GM23338 (cell line): ENCODE measurements around the gene BEGAIN. TPM values are rescaled to one million over a fixed set of nuclear protein-coding genes. Genes with fewer than 3 reads are reported as not detected.

Experiments used
- ATAC-seq: fragments of 200-7000 bp; cut with Tn5 transposase; 3 replicates; pipeline ENCODE4 v1.9.1; 2020
- DNase-seq: peaks from one replicate; pipeline ENCODE4 v3.0.0-alpha.2; 2015; ENCODE audit warnings: low spot score
- H2AFZ ChIP-seq: fragments of 200-600 bp; sonication (generic); 2 replicates; pipeline ENCODE4 v1.8.0; 2016; ENCODE audit warnings: antibody characterized with exemption, mild to moderate bottlenecking, moderate library complexity
- H3F3A ChIP-seq: fragments of 200-600 bp; sonication (generic); replicated peaks from 2 replicates; pipeline ENCODE4 v1.8.0; 2017; ENCODE audit warnings: antibody characterized with exemption, mixed run types, low read depth
- H3K27ac ChIP-seq: fragments of 200-600 bp; sonication (generic); 2 replicates; pipeline ENCODE4 v1.6.1; 2016; ENCODE audit warnings: low read depth
- H3K27me3 ChIP-seq: fragments of 200-600 bp; sonication (generic); 2 replicates; pipeline ENCODE4 v1.8.0; 2016; ENCODE audit warnings: mild to moderate bottlenecking, mixed run types, moderate library complexity; ENCODE audit not compliant: insufficient read depth
- H3K36me3 ChIP-seq: fragments of 200-600 bp; sonication (generic); 2 replicates; pipeline ENCODE4 v1.8.0; 2016; ENCODE audit warnings: mild to moderate bottlenecking; ENCODE audit not compliant: insufficient read depth
- H3K4me1 ChIP-seq: fragments of 200-600 bp; sonication (generic); 2 replicates; pipeline ENCODE4 v1.8.0; 2016; ENCODE audit warnings: mild to moderate bottlenecking, moderate library complexity; ENCODE audit not compliant: insufficient read depth
- H3K4me2 ChIP-seq: fragments of 200-600 bp; sonication (generic); 2 replicates; pipeline ENCODE4 v1.7.1; 2017; ENCODE audit warnings: mixed run types
- H3K4me3 ChIP-seq: fragments of 200-600 bp; sonication (generic); 2 replicates; pipeline ENCODE4 v1.6.1; 2016; ENCODE audit warnings: mixed run types
- H3K79me2 ChIP-seq: fragments of 200-600 bp; sonication (generic); replicated peaks from 2 replicates; pipeline ENCODE4 v1.8.0; 2017; ENCODE audit warnings: mild to moderate bottlenecking; ENCODE audit not compliant: insufficient read depth
- H3K9me2 ChIP-seq: fragments of 200-600 bp; sonication (generic); 2 replicates; pipeline ENCODE4 v1.8.0; 2017; ENCODE audit not compliant: insufficient read depth
- H4K20me1 ChIP-seq: fragments of 200-600 bp; sonication (generic); replicated peaks from 2 replicates; pipeline ENCODE4 v1.8.0; 2017; ENCODE audit warnings: mild to moderate bottlenecking; ENCODE audit not compliant: insufficient read depth
- H3K27ac Mint-ChIP-seq: 2 replicates; pipeline ENCODE4 v1.8.0; 2020; ENCODE audit warnings: inconsistent platforms, mild to moderate bottlenecking, moderate library complexity, mixed read lengths
- H3K27me3 Mint-ChIP-seq: 3 replicates; pipeline ENCODE4 v1.8.0; 2022; ENCODE audit warnings: low read depth, mild to moderate bottlenecking, moderate library complexity, mixed read lengths, inconsistent platforms; ENCODE audit not compliant: insufficient read depth, poor library complexity
- H3K36me3 Mint-ChIP-seq: 3 replicates; pipeline ENCODE4 v1.8.0; 2021; ENCODE audit warnings: low read depth, mild to moderate bottlenecking, inconsistent platforms, moderate library complexity, mixed read lengths
- H3K4me1 Mint-ChIP-seq: 3 replicates; pipeline ENCODE4 v1.8.0; 2020; ENCODE audit warnings: mild to moderate bottlenecking, inconsistent platforms, mixed read lengths
- H3K4me3 Mint-ChIP-seq: 3 replicates; pipeline ENCODE4 v1.8.0; 2021; ENCODE audit warnings: moderate library complexity, mild to moderate bottlenecking, inconsistent platforms, mixed read lengths
- H3K9me3 Mint-ChIP-seq: 3 replicates; pipeline ENCODE4 v1.8.0; 2020; ENCODE audit warnings: moderate library complexity, mild to moderate bottlenecking, inconsistent platforms, mixed read lengths
- CREB1 ChIP-seq: fragments of 250-450 bp; sonication (Bioruptor Pico); IDR thresholded peaks from 2 replicates; pipeline ENCODE4 v1.5.0; 2020; ENCODE audit warnings: low read depth, mild to moderate bottlenecking, moderate library complexity
- EZH2 ChIP-seq: fragments of 200-600 bp; sonication (generic); IDR thresholded peaks from one replicate; pipeline ENCODE4 v1.8.0; 2017; ENCODE audit warnings: antibody characterized with exemption, mild to moderate bottlenecking, low read depth; ENCODE audit not compliant: unreplicated experiment
- EZH2phosphoT487 ChIP-seq: fragments of 200-600 bp; sonication (generic); IDR thresholded peaks from one replicate; pipeline ENCODE4 v1.8.1; 2018; ENCODE audit warnings: antibody characterized with exemption; ENCODE audit not compliant: unreplicated experiment
- polyA plus RNA-seq: library from polyadenylated mRNA; unstranded; fragments of >200 nt; fragmentation: Nextera tagmentation; extraction: Ambion mirVana; gene quantifications from 2 replicates; pipeline ENCODE4 v1.2.1, GENCODE V29; 2016
- total RNA-seq: library from RNA; depleted of rRNA; stranded (reverse); fragments of >200 nt; shearing (Covaris generic); gene quantifications from 2 replicates; pipeline ENCODE4 v1.2.3, GENCODE V29; 2014
- TF ChIP-seq, protein P1 (sequence below): fragments of 250-450 bp; sonication (Bioruptor Pico); IDR thresholded peaks from 2 replicates; pipeline ENCODE4 v1.5.0; 2020; ENCODE audit warnings: mild to moderate bottlenecking, moderate library complexity
- TF ChIP-seq, protein P2 (sequence below), 2 experiments: fragments of 200-600 bp in 1 of 2; sonication (generic) in 1 of 2; conservative IDR thresholded peaks; 2 replicates each; pipeline versions ENCODE4 v1.5.1 to v1.6.1; 2016 to 2017; ENCODE audit warnings: antibody characterized with exemption in 2 of 2, low read depth in 2 of 2, mild to moderate bottlenecking in 2 of 2, moderate library complexity in 1 of 2

The BEGAIN gene
- total and polyA plus RNA-seq, 2 experiments from 2014 or later, result 0.60 to 2.4 TPM

DNA sequence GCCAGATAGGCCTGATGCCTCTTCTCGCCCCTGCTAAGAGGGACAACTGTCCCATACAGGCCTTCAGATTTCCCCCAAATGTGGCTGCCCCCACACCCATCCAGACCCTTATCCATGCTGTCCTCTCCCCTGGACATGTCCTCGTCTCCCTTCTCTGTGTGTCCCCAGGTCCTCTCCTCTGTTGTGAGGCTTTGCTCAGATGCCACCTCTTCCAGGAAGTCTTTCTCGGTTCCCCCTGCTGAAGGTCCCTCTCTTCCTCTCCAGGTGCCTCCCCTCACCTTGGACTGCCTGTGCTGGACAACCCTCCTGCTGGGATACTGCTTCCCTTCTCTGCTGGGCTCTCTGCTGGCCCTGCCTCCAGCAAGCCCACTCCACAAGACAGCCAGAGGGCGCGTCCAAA, 33.7 kb downstream of the BEGAIN start (continued):
- TF ChIP-seq, protein P1, sequence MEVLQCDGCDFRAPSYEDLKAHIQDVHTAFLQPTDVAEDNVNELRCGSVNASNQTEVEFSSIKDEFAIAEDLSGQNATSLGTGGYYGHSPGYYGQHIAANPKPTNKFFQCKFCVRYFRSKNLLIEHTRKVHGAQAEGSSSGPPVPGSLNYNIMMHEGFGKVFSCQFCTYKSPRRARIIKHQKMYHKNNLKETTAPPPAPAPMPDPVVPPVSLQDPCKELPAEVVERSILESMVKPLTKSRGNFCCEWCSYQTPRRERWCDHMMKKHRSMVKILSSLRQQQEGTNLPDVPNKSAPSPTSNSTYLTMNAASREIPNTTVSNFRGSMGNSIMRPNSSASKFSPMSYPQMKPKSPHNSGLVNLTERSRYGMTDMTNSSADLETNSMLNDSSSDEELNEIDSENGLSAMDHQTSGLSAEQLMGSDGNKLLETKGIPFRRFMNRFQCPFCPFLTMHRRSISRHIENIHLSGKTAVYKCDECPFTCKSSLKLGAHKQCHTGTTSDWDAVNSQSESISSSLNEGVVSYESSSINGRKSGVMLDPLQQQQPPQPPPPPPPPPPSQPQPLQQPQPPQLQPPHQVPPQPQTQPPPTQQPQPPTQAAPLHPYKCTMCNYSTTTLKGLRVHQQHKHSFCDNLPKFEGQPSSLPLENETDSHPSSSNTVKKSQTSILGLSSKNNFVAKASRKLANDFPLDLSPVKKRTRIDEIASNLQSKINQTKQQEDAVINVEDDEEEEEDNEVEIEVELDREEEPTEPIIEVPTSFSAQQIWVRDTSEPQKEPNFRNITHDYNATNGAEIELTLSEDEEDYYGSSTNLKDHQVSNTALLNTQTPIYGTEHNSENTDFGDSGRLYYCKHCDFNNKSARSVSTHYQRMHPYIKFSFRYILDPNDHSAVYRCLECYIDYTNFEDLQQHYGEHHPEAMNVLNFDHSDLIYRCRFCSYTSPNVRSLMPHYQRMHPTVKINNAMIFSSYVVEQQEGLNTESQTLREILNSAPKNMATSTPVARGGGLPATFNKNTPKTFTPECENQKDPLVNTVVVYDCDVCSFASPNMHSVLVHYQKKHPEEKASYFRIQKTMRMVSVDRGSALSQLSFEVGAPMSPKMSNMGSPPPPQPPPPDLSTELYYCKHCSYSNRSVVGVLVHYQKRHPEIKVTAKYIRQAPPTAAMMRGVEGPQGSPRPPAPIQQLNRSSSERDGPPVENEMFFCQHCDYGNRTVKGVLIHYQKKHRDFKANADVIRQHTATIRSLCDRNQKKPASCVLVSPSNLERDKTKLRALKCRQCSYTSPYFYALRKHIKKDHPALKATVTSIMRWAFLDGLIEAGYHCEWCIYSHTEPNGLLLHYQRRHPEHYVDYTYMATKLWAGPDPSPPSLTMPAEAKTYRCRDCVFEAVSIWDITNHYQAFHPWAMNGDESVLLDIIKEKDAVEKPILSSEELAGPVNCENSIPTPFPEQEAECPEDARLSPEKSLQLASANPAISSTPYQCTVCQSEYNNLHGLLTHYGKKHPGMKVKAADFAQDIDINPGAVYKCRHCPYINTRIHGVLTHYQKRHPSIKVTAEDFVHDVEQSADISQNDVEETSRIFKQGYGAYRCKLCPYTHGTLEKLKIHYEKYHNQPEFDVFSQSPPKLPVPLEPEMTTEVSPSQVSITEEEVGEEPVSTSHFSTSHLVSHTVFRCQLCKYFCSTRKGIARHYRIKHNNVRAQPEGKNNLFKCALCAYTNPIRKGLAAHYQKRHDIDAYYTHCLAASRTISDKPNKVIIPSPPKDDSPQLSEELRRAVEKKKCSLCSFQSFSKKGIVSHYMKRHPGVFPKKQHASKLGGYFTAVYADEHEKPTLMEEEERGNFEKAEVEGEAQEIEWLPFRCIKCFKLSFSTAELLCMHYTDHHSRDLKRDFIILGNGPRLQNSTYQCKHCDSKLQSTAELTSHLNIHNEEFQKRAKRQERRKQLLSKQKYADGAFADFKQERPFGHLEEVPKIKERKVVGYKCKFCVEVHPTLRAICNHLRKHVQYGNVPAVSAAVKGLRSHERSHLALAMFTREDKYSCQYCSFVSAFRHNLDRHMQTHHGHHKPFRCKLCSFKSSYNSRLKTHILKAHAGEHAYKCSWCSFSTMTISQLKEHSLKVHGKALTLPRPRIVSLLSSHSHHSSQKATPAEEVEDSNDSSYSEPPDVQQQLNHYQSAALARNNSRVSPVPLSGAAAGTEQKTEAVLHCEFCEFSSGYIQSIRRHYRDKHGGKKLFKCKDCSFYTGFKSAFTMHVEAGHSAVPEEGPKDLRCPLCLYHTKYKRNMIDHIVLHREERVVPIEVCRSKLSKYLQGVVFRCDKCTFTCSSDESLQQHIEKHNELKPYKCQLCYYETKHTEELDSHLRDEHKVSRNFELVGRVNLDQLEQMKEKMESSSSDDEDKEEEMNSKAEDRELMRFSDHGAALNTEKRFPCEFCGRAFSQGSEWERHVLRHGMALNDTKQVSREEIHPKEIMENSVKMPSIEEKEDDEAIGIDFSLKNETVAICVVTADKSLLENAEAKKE (CRISPR knock-in tag), result no peak
- TF ChIP-seq CREB1 (CRISPR knock-in tag) (no peak), EZH2 (no peak), EZH2phosphoT487 (no peak)
- TF ChIP-seq, protein P2, sequence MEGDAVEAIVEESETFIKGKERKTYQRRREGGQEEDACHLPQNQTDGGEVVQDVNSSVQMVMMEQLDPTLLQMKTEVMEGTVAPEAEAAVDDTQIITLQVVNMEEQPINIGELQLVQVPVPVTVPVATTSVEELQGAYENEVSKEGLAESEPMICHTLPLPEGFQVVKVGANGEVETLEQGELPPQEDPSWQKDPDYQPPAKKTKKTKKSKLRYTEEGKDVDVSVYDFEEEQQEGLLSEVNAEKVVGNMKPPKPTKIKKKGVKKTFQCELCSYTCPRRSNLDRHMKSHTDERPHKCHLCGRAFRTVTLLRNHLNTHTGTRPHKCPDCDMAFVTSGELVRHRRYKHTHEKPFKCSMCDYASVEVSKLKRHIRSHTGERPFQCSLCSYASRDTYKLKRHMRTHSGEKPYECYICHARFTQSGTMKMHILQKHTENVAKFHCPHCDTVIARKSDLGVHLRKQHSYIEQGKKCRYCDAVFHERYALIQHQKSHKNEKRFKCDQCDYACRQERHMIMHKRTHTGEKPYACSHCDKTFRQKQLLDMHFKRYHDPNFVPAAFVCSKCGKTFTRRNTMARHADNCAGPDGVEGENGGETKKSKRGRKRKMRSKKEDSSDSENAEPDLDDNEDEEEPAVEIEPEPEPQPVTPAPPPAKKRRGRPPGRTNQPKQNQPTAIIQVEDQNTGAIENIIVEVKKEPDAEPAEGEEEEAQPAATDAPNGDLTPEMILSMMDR (conservative IDR thresholded peaks at IDR 0.05; ENCODE audit: low read depth in 2 of 2), result no peak

DNA sequence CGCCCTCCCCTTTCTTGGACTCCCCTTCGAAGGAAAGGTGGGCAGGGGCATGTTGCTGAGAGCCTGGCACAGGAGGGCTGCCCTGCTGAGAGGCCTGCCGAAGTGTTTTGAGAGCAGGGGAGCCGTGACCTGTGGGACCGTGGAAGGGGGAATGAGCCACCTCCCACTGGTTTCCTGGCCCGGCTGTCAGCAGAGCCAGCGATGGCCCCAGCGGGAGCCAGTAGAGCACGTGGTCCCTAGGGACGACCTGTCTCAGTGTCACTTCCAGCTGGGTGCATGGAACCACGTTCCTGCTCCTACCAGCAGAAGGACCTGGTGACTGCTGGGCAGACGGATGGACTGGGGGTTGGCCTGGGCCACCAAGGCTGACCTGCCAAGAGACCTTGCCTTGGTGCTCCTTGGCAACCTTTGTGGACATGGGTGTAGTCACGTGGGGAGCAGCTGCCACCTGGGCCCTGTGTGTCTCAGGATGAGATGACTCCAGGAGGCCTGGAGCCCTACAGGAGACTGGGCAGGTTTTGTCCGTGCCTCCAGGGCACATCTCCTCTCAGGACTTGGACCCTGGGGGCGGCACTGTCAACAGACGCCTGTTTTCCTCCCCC, 34.6 kb downstream of the BEGAIN start:
- no peak overlapping the region for H3K4me3 ChIP-seq
- Mint-ChIP-seq H3K36me3 (no peaks in the 10 kb centered on the region), H3K27ac (no peak overlapping the region), H3K27me3 (peaks cover 7% of the 10 kb centered on the region), H3K9me3 (no peaks in the 10 kb centered on the region), H3K4me3 (no peak overlapping the region), H3K4me1 (peaks cover 24% of the 10 kb centered on the region)
- TF ChIP-seq EZH2, result no peak
- no peak overlapping the region for H3K4me2 ChIP-seq
- H4K20me1 ChIP-seq, result no peaks in the 10 kb centered on the region
- no peaks in the 10 kb centered on the region for H3K9me2 ChIP-seq
- no peaks in the 10 kb centered on the region for H3K27me3 ChIP-seq
- no peaks in the 10 kb centered on the region for H3K36me3 ChIP-seq
- H3K4me1 ChIP-seq, result peaks cover 10% of the 10 kb centered on the region; the same call in 1 of the 2 replicates
- ATAC-seq (no peak), DNase-seq (no peak)
- H2AFZ ChIP-seq, result no peak overlapping the region
- no peaks in the 10 kb centered on the region for H3F3A ChIP-seq
- no peak overlapping the region for H3K27ac ChIP-seq
- H3K79me2 ChIP-seq, result no peaks in the 10 kb centered on the region
